Measurements from ENCODE around the gene RAB15. TPM values are rescaled to one million over a fixed set of nuclear protein-coding genes. Genes with fewer than 3 reads are reported as not detected.

Gene RAB15
- total and polyA plus RNA-seq, 9 of the 15 experiments (the other 6 are each of a cell fraction or from before 2014, with no cell fraction given), result 0.09 to 0.30 (median 0.16) TPM; not detected in 2

Small RNAs within 50 kb of the gene (small RNA-seq; reads per million reads assigned to genes)
- gene RPPH1-2P, result not detected

Other genes starting within 250 kb of the RAB15 start
- gene SPTB, start 92.4 kb downstream of the RAB15 start, total RNA-seq (2014; rRNA removed), result 32.9 and 35.4 TPM in 2 replicates
- gene SPTB, start 92.4 kb downstream of the RAB15 start, total RNA-seq (2014; rRNA removed; fragmentation: Illumina TruSeq; extraction: Trizol), result 9.5 and 11.7 TPM in 2 replicates
- 10.1 and 11.3 TPM in 2 replicates for gene SPTB, start 92.4 kb downstream of the RAB15 start, total RNA-seq (2015; rRNA removed; fragmentation: Illumina TruSeq; extraction: Trizol)
- 40.1 and 45.9 TPM in 2 replicates for gene SPTB, start 92.4 kb downstream of the RAB15 start, total RNA-seq (2021)
- 2.0 and 2.8 TPM in 2 replicates for gene SPTB, start 92.4 kb downstream of the RAB15 start, polyA plus RNA-seq (2011; rRNA removed)
- 19.1 and 23.1 TPM in 2 replicates for gene SPTB, start 92.4 kb downstream of the RAB15 start, polyA plus RNA-seq (2014; fragmentation: Illumina TruSeq; extraction: Trizol)
- gene SPTB, start 92.4 kb downstream of the RAB15 start, polyA plus RNA-seq (2014; fragmentation: Nextera tagmentation; extraction: Ambion mirVana), result under 1 TPM; 0.21 to 0.28 TPM
- 16.9 and 17.1 TPM in 2 replicates for gene SPTB, start 92.4 kb downstream of the RAB15 start, polyA plus RNA-seq (2014; rRNA removed)
- gene CHURC1, start 57.9 kb downstream of the RAB15 start, total RNA-seq (2014; rRNA removed), result 27.3 and 29.6 TPM in 2 replicates
- 83.4 and 85.1 TPM in 2 replicates for gene CHURC1, start 57.9 kb downstream of the RAB15 start, total RNA-seq (2014; rRNA removed; fragmentation: Illumina TruSeq; extraction: Trizol)
- gene CHURC1, start 57.9 kb downstream of the RAB15 start, total RNA-seq (2015; rRNA removed; fragmentation: Illumina TruSeq; extraction: Trizol), result 42.7 and 45.6 TPM in 2 replicates
- 38.7 and 44.5 TPM in 2 replicates for gene CHURC1, start 57.9 kb downstream of the RAB15 start, total RNA-seq (2021)
- 90.3 and 106 TPM in 2 replicates for gene CHURC1, start 57.9 kb downstream of the RAB15 start, polyA plus RNA-seq (2011; rRNA removed)
- 43.3 and 45.2 TPM in 2 replicates for gene CHURC1, start 57.9 kb downstream of the RAB15 start, polyA plus RNA-seq (2014; fragmentation: Illumina TruSeq; extraction: Trizol)
- 100 to 1,000 TPM; 223 to 239 TPM for gene CHURC1, start 57.9 kb downstream of the RAB15 start, polyA plus RNA-seq (2014; fragmentation: Nextera tagmentation; extraction: Ambion mirVana)
- 33.6 and 42.5 TPM in 2 replicates for gene CHURC1, start 57.9 kb downstream of the RAB15 start, polyA plus RNA-seq (2014; rRNA removed)
- not detected in 2 replicates for gene GPX2, start 29.6 kb downstream of the RAB15 start, total RNA-seq (2014; rRNA removed)
- not detected in 2 replicates for gene GPX2, start 29.6 kb downstream of the RAB15 start, total RNA-seq (2014; rRNA removed; fragmentation: Illumina TruSeq; extraction: Trizol)
- gene GPX2, start 29.6 kb downstream of the RAB15 start, total RNA-seq (2015; rRNA removed; fragmentation: Illumina TruSeq; extraction: Trizol), result not detected in 2 replicates
- gene GPX2, start 29.6 kb downstream of the RAB15 start, total RNA-seq (2021), result 0.24 and 0.56 TPM in 2 replicates
- gene GPX2, start 29.6 kb downstream of the RAB15 start, polyA plus RNA-seq (2011; rRNA removed), result not detected in 2 replicates
- not detected in 2 replicates for gene GPX2, start 29.6 kb downstream of the RAB15 start, polyA plus RNA-seq (2014; fragmentation: Illumina TruSeq; extraction: Trizol)
- gene GPX2, start 29.6 kb downstream of the RAB15 start, polyA plus RNA-seq (2014; fragmentation: Nextera tagmentation; extraction: Ambion mirVana), result not detected
- not detected in 2 replicates for gene GPX2, start 29.6 kb downstream of the RAB15 start, polyA plus RNA-seq (2014; rRNA removed)
- gene FNTB, start 14.6 kb upstream of the RAB15 start, total RNA-seq (2014; rRNA removed), result 6.9 and 7.3 TPM in 2 replicates
- gene FNTB, start 14.6 kb upstream of the RAB15 start, total RNA-seq (2014; rRNA removed; fragmentation: Illumina TruSeq; extraction: Trizol), result 8.9 and 11.7 TPM in 2 replicates
- gene FNTB, start 14.6 kb upstream of the RAB15 start, total RNA-seq (2015; rRNA removed; fragmentation: Illumina TruSeq; extraction: Trizol), result 10.9 and 11.0 TPM in 2 replicates
- gene FNTB, start 14.6 kb upstream of the RAB15 start, total RNA-seq (2021), result 12.2 and 13.8 TPM in 2 replicates
- gene FNTB, start 14.6 kb upstream of the RAB15 start, polyA plus RNA-seq (2011; rRNA removed), result 16.5 and 18.5 TPM in 2 replicates
- gene FNTB, start 14.6 kb upstream of the RAB15 start, polyA plus RNA-seq (2014; fragmentation: Illumina TruSeq; extraction: Trizol), result 12.1 and 15.6 TPM in 2 replicates
- 10 to 100 TPM; 14.1 to 23.2 TPM for gene FNTB, start 14.6 kb upstream of the RAB15 start, polyA plus RNA-seq (2014; fragmentation: Nextera tagmentation; extraction: Ambion mirVana)
- 10.6 and 12.9 TPM in 2 replicates for gene FNTB, start 14.6 kb upstream of the RAB15 start, polyA plus RNA-seq (2014; rRNA removed)
- gene MAX, start 130.2 kb upstream of the RAB15 start, total RNA-seq (2014; rRNA removed), result 40.9 and 63.6 TPM in 2 replicates
- gene MAX, start 130.2 kb upstream of the RAB15 start, total RNA-seq (2014; rRNA removed; fragmentation: Illumina TruSeq; extraction: Trizol), result 38.3 and 40.5 TPM in 2 replicates
- gene MAX, start 130.2 kb upstream of the RAB15 start, total RNA-seq (2015; rRNA removed; fragmentation: Illumina TruSeq; extraction: Trizol), result 50.3 and 52.1 TPM in 2 replicates
- gene MAX, start 130.2 kb upstream of the RAB15 start, total RNA-seq (2021), result 88.8 and 96.5 TPM in 2 replicates
- 51.6 and 55.3 TPM in 2 replicates for gene MAX, start 130.2 kb upstream of the RAB15 start, polyA plus RNA-seq (2011; rRNA removed)
- gene MAX, start 130.2 kb upstream of the RAB15 start, polyA plus RNA-seq (2014; fragmentation: Illumina TruSeq; extraction: Trizol), result 63.3 and 84.7 TPM in 2 replicates
- gene MAX, start 130.2 kb upstream of the RAB15 start, polyA plus RNA-seq (2014; fragmentation: Nextera tagmentation; extraction: Ambion mirVana), result 10 to 100 TPM; 15.4 to 32.7 TPM
- 63.0 and 81.9 TPM in 2 replicates for gene MAX, start 130.2 kb upstream of the RAB15 start, polyA plus RNA-seq (2014; rRNA removed)